Measurements from ENCODE around the gene RELCH.

The RELCH gene

GRCh38 chr18:62345909-62346308 lies 158.9 kb downstream of the RELCH start:
- no peak for FAIRE-seq

- FAIRE-seq = no peak
Measured at GRCh38 chr18:62346333-62347088, 159.5 kb downstream of the RELCH start.

- FAIRE-seq = no peak
Measured at GRCh38 chr18:62347089-62347506, 160.0 kb downstream of the RELCH start.

GRCh38 chr18:62348474-62348873 lies 161.4 kb downstream of the RELCH start:
- FAIRE-seq = no peak

- FAIRE-seq = no peak
Measured at GRCh38 chr18:62353170-62353569, 166.1 kb downstream of the RELCH start.

- FAIRE-seq = no peak
Measured at GRCh38 chr18:62354151-62354550, 167.1 kb downstream of the RELCH start.

GRCh38 chr18:62357079-62357719 lies 170.1 kb downstream of the RELCH start:
- FAIRE-seq = no peak

Measured in islet of Langerhans (tissue), 1 donor.